HG02852 (cell line): ENCODE results near the gene SPATA13.
"Not testable (repeated sequence)": the region's sequence is repeated elsewhere in the genome, so short reads cannot be mapped to it uniquely, and the experiment has no call there.

Experiments
- ATAC-seq: cut with Tn5 transposase; IDR thresholded peaks from one replicate; pipeline ENCODE4 v1.9.1; 2021; ENCODE audit warnings: mild to moderate bottlenecking, moderate library complexity; ENCODE audit not compliant: unreplicated experiment

The SPATA13 gene

GRCh38 chr13:24160458-24161009, at the start of gene SPATA13:
Gene SPATA13 (plus strand): TSS chr13:24160720. CDS start chr13:24222930, 62,210 bp downstream.
- peak; percentile 82 for ATAC-seq

- ATAC-seq: no peak
These were observed 47.7 kb upstream of the SPATA13 start for GRCh38 chr13:24112791-24113190.

GRCh38 chr13:24115671-24116070, 44.8 kb upstream of the SPATA13 start:
- ATAC-seq: no peak

- no peak for ATAC-seq
These were observed 44.4 kb upstream of the SPATA13 start for GRCh38 chr13:24116131-24116530.

- ATAC-seq: no peak
These were observed 41.9 kb upstream of the SPATA13 start for GRCh38 chr13:24118576-24118975.

GRCh38 chr13:24119626-24120508, 40.7 kb upstream of the SPATA13 start:
- no peak for ATAC-seq

GRCh38 chr13:24122045-24122444, 38.5 kb upstream of the SPATA13 start:
- ATAC-seq: not testable (repeated sequence)

GRCh38 chr13:24122569-24122968, 38.0 kb upstream of the SPATA13 start:
- no peak for ATAC-seq

GRCh38 chr13:24123761-24124160, 36.8 kb upstream of the SPATA13 start:
- no peak for ATAC-seq

- peak; percentile 92 for ATAC-seq
These were observed 35.6 kb upstream of the SPATA13 start for GRCh38 chr13:24124789-24125476.

- peak; percentile 54 for ATAC-seq
These were observed 33.3 kb upstream of the SPATA13 start for GRCh38 chr13:24127116-24127631.

- ATAC-seq: no peak
These were observed 32.4 kb upstream of the SPATA13 start for GRCh38 chr13:24128112-24128511.

- ATAC-seq: no peak
These were observed 31.6 kb upstream of the SPATA13 start for GRCh38 chr13:24128962-24129361.

- no peak for ATAC-seq
These were observed 30.4 kb upstream of the SPATA13 start for GRCh38 chr13:24129914-24130774.

GRCh38 chr13:24131749-24132148, 28.8 kb upstream of the SPATA13 start:
- ATAC-seq: no peak

GRCh38 chr13:24133021-24133795, 27.3 kb upstream of the SPATA13 start:
- ATAC-seq: no peak

- no peak for ATAC-seq
These were observed 26.3 kb upstream of the SPATA13 start for GRCh38 chr13:24134231-24134630.

GRCh38 chr13:24134757-24135156, 25.8 kb upstream of the SPATA13 start:
- no peak for ATAC-seq

GRCh38 chr13:24135674-24136300, 24.7 kb upstream of the SPATA13 start:
- no peak for ATAC-seq
